ENCODE data around the gene NAA16.
"Not testable (repeated sequence)": the region's sequence is repeated elsewhere in the genome, so short reads cannot be mapped to it uniquely, and the experiment has no call there.

Gene NAA16

DNA sequence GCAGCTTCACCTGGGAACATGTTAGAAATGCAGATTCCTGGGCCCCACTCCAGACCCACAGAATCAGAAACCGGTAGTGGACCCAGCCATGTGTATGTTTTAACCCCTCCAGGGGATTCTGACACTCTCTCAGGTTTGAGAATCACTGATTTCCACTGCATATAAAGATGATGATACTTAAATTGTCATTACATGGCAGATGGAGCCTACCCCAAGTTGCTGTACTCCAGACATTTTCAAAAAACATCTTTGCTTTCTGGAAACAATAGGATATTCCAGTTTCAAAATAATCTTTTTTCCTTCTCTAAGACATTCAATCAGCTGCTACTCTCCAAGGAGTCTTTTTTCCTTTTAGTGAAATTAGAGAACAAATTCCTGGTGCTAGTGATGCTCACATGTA lies 97.7 kb downstream of the NAA16 start:
- no peak for DNase-seq (ENCODE audit: low read depth)

DNA sequence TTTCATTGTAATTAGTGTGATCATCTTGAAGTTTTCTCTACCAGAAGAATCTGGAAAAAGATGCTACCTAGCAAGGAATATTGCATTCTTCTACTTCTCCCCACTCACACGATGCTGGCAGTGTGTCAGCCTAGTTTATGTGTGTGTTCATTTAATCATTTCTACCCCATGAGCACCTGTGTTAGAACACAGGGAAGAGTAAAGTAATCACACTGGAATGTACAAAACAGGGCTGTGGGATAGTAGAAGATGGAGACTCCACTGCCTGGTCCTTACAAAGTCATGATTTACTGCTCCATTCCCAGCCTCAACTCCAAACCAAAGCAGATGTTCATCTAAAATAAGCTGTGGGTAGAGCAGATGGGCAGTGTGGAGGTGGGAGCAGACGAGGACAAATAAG lies 98.5 kb downstream of the NAA16 start:
- DNase-seq (ENCODE audit: low read depth), result no peak

DNA sequence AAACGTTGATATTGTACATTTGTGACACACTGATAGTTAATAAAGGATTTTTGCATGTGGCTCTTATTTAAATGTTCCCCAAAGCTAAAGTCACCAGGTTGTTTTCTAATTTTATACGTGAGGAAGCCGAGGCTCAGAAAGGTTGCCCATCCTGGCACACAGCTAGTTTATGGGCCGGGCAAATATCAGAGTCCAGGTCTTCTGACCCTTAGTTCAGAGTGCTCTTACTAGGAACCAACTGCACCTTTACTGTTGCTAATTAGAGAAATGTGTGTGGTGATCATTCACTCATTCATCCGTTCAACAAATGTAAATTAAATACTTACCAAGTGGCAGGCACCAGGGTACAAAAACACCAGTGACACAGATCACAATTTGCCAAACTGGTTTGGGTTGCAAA lies 100.0 kb downstream of the NAA16 start:
- DNase-seq (ENCODE audit: low read depth), result no peak

DNA sequence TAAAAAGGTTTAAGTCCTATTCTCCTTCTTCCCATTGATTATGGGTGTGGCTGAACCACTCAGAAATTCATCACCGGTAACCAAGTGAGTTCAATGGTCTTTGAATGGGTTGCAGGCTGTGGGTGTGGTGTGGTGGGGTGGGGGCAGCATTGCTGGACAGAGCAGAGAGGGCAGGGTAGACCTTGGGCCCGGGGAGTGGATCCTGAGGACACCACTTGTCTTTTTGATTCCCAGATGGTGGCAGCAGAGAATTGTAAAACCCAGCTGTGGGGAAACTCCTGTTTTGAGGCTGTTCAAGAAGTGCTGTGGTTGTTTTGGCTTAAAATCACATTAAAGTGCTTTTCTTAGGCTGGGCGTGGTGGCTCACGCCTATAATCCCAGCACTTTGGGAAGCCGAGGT lies 100.5 kb downstream of the NAA16 start:
- DNase-seq (ENCODE audit: low read depth), result no peak

DNA sequence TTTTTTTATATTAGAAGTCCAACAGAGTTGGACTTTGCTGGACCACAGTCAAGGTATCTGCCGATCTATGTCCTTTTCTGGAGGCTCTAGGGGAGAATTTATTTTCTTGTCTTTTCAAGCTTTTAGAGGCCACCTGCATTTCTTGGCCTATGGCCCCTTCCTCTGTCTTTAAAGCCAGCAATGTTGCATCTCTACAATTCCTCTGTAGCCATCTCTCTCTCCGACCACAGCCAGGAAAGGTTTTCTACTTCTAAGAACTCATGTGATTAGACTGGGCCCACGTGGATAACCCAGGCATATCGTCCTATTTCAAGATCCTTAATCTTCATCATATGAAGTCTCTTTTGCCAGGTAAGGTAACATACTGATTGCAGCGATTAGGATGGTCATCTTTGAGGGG lies 102.8 kb downstream of the NAA16 start:
- DNase-seq (ENCODE audit: low read depth), result no peak

DNA sequence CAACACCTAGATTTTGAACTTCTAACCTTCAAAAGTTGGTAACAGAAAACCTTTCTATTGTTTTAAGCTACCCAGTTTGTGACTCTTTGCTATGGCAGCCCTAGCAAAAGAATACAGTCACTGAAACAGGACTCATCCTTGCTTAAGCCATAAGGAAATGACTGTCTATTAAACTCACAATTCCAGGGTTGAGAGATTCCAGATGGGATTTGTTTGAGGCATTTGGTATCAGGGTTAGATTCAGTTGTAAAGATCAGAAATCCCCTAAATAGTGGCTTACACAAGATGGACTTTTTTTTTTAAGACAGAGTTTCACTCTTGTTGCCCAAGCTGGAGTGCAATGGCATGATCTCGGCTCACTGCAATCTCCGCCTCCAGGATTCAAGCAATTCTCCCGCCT lies 105.2 kb downstream of the NAA16 start:
- no peak for DNase-seq (ENCODE audit: low read depth)

DNA sequence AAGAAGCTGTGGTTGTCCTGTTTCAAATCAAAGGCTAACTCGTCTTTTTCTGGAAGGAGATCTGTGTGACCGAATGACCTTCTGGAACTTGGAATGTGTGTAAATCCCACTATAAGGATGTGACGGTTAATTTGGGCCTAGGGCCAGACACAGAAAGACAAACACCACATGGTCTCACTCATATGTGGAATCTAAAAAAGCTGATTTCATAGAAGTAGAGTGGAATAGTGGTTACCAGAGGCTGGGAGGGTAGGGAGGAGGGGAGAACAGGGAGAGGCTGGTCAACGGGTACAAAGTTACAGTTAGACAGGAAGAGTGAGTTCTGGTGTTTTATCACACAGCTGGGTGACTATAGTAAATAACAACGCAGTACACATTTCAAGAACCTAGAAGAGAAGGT lies 107.0 kb downstream of the NAA16 start:
- no peak for DNase-seq (ENCODE audit: low read depth)

DNA sequence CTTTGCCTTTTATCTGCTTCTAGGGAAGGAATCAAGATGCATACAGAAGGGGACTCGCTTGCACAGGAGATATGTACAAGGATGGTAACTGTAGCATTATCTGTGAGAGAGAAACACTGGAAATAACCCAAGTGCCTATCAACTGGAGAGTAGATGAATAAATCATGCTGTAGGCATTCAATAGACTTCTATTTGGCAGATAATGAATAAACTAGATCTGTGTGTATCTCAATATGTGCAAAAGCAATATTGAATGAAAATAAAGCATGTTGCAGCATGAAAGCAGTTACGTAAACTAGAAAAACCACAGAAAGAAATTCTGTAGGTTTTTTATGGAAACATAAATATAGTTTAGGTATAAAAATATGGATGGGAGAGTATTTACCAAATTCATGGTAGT lies 107.7 kb downstream of the NAA16 start:
- DNase-seq (ENCODE audit: low read depth), result no peak

DNA sequence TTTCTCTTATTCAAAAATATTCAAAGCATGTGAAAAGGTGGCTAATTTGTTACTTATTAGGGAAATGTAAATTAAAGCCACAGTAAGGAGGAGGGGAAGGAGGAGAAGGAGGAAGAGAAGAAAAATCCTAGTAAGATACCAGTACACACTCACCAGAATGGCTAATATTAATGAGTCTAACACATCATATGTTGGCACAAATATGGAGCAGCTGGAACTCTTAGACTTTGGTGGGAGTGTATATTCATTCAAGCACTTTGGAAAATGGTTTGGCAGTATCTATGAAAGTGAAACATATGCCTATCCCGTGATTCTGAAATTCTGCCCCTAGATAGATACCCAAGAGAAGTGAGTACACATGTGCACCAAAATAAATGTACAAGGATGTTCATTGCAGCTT lies 108.1 kb downstream of the NAA16 start:
- no peak for DNase-seq (ENCODE audit: low read depth)

DNA sequence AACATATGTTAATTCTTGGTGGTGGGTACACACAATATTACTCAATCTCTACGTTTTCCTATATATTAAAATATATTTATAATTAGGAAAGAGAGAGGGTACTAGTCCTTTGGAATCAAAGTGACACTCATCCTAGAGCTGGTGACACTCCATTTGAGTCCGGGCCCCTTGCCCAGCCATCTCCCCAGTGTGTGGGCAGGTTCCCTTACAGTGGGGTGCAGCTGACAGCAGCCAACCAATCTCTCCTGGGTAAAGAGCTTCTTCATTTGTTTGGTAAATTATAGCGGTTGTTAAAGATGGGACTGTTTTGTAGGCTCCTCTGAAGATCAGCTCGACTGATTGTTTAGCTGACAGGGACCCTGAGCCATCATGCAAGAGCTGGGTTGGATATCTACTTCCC lies 109.1 kb downstream of the NAA16 start:
- no peak for DNase-seq (ENCODE audit: low read depth)

DNA sequence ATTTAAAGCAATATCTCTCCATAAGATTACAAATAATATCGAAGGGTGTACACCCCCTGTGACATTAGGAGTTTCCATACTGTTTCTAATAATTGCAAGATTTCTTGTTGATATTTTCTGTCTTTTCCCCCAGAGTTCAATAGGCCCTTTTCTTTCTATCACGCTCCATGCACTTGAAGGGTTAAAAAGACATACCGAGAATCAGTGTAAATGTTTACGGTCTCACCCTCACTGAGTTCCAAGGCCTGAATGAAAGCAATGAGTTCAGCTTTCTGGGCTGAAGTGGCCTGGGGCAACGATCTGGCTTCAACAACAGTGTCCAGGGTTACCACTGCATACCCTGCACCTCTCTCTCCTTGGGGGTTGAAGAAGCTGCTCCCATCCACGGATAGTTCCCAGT lies 110.3 kb downstream of the NAA16 start:
- DNase-seq (ENCODE audit: low read depth), result not testable (repeated sequence)

DNA sequence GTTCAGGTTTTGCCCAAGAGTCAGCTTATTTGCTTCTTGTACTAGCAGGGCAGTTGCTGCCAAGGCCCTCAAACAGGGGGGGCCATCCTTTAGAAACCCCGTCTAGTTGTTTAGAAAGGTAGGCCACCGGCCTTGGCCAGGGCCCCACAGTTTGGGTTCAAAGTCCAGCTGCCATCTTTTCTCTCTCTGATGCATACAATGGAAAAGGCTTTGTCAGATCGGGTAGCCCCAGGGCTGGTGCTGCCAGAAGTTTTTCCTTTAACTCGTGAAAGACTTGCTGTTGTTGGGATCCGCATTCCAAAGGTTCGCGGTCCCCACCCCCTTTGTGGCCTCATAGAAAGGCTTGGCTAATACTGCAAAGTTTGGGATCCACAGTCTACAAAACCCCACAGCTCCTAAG lies 110.9 kb downstream of the NAA16 start:
- DNase-seq (ENCODE audit: low read depth), result not testable (repeated sequence)

DNA sequence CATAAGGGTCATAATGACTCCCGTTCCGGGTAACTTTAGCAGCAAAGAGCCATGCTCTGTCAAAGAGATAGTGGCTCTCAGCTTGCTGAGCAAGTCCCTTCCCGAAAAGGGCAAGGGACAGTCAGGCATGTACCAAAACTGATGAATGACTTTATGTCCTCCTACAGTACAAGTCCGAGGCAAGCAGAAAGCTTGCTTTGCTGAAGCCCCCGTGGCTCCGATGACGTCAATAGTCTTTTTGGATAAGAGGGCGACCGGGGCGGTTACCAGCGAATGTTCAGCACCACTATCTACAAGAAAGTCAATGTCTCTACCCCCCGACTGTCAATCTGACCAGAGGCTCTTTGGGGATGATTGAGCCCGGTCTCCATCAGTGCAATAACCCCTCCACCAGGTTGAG lies 112.2 kb downstream of the NAA16 start:
- DNase-seq (ENCODE audit: low read depth), result not testable (repeated sequence)

DNA sequence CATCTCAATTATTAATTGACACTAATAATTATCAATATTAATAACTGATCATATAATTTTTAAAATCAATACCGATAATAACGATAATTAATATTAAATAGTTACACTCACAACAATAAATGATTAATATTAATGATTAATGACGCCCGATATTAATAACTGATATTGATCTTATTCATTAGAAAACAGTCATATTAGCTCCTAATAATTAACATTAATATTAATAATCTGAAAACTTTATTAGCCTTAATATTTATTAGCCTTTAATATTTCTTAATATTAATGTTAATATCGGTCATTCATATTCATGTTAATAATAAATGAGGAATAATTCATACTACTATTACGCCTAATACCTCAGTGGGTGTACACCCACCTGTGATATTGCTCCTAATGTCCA lies 113.6 kb downstream of the NAA16 start:
- not testable (repeated sequence) for DNase-seq (ENCODE audit: low read depth)

DNA sequence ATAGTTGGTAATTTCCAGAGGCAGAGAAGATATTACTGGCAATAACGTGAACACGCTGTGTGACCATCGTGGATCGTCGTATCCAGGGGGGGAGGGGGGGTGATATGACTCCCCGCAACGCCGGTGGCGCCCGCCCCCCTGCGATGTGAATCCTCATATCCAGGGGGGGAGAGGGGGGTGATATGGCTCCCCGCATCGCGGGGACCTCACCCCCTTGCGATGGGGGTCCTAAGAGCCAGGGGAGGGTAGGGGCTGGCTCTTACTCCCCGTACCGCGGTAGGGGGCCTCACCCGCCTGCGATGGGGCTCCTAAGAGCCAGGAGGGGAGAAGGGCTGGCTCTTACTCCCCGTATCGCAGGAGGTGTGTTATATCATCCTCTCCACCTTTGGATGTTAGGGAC lies 115.0 kb downstream of the NAA16 start:
- no peak for DNase-seq (ENCODE audit: low read depth)

All from activated T-cell treated with anti-CD3 and anti-CD28 coated beads for 1 hour (primary cell).